ENCODE data around the gene ALG14. TPM values are rescaled to one million over a fixed set of nuclear protein-coding genes. Genes with fewer than 3 reads are reported as not detected.

Gene ALG14
- total RNA-seq, 1 donor from 2014 or later, result 0.92 TPM

GRCh38 chr1:94927405-94928175 lies 145.2 kb downstream of the ALG14 start:
- TF ChIP-seq CTCF (IDR thresholded peaks at IDR 0.05; ENCODE audit: insufficient read depth, low read length, poor library complexity, severe bottlenecking), result no peak
- H3K4me3 ChIP-seq (ENCODE audit: low read depth, low read length), result peak overlapping the region; percentile 95
- H3K36me3 ChIP-seq (ENCODE audit: control insufficient read depth, insufficient read depth, low read length), result no peaks in the 10 kb centered on the region
- H3K27me3 ChIP-seq (ENCODE audit: control insufficient read depth, insufficient read depth, low read length), result no peaks in the 10 kb centered on the region
- no peak for DNase-seq (ENCODE audit: low read depth)

- no peak for DNase-seq (ENCODE audit: low read depth)
- no peaks in the 10 kb centered on the region for H3K36me3 ChIP-seq (ENCODE audit: control insufficient read depth, insufficient read depth, low read length)
- no peaks in the 10 kb centered on the region for H3K27me3 ChIP-seq (ENCODE audit: control insufficient read depth, insufficient read depth, low read length)
- peak within 1 kb of the TSS; percentile 95 for H3K4me3 ChIP-seq (ENCODE audit: low read depth, low read length)
- peak; percentile 20 for TF ChIP-seq CTCF (IDR thresholded peaks at IDR 0.05; ENCODE audit: insufficient read depth, low read length, poor library complexity, severe bottlenecking)
Measured at GRCh38 chr1:94926915-94927404, 145.8 kb downstream of the ALG14 start, which contains the start of gene CNN3. TSS of gene CNN3 (minus strand) at chr1:94927110. CDS start at chr1:94926894, 216 bp downstream.

GRCh38 chr1:94926126-94926914 lies 146.4 kb downstream of the ALG14 start:
- DNase-seq (ENCODE audit: low read depth), result no peak
- no peak for TF ChIP-seq CTCF (IDR thresholded peaks at IDR 0.05; ENCODE audit: insufficient read depth, low read length, poor library complexity, severe bottlenecking)
- H3K27me3 ChIP-seq (ENCODE audit: control insufficient read depth, insufficient read depth, low read length), result no peaks in the 10 kb centered on the region
- H3K4me3 ChIP-seq (ENCODE audit: low read depth, low read length), result peak overlapping the region; percentile 95
- H3K36me3 ChIP-seq (ENCODE audit: control insufficient read depth, insufficient read depth, low read length), result no peaks in the 10 kb centered on the region

- Histone ChIP-seq H3K27me3 (ENCODE audit: control insufficient read depth, insufficient read depth, low read length) (no peaks in the 10 kb centered on the region), H3K36me3 (ENCODE audit: control insufficient read depth, insufficient read depth, low read length) (no peaks in the 10 kb centered on the region), H3K4me3 (ENCODE audit: low read depth, low read length) (peak overlapping the region; percentile 95)
- TF ChIP-seq CTCF (IDR thresholded peaks at IDR 0.05; ENCODE audit: insufficient read depth, low read length, poor library complexity, severe bottlenecking), result no peak
- DNase-seq (ENCODE audit: low read depth), result peak; percentile 84
Measured at GRCh38 chr1:94925561-94926125, 147.1 kb downstream of the ALG14 start.

GRCh38 chr1:94925004-94925403 lies 147.7 kb downstream of the ALG14 start:
- TF ChIP-seq CTCF (IDR thresholded peaks at IDR 0.05; ENCODE audit: insufficient read depth, low read length, poor library complexity, severe bottlenecking), result no peak
- H3K36me3 ChIP-seq (ENCODE audit: control insufficient read depth, insufficient read depth, low read length), result no peaks in the 10 kb centered on the region
- H3K27me3 ChIP-seq (ENCODE audit: control insufficient read depth, insufficient read depth, low read length), result no peaks in the 10 kb centered on the region
- H3K4me3 ChIP-seq (ENCODE audit: low read depth, low read length), result peak overlapping the region; percentile 95
- DNase-seq (ENCODE audit: low read depth), result no peak

Other genes with a start within 250 kb of the ALG14 start
- gene CNN3, start 145.8 kb downstream of the ALG14 start, total RNA-seq, result 223 and 226 TPM in 2 replicates
- 3.0 and 4.0 TPM in 2 replicates for gene TLCD4, start 44.4 kb upstream of the ALG14 start, total RNA-seq
- 12.1 and 12.3 TPM in 2 replicates for gene RWDD3, start 161.3 kb upstream of the ALG14 start, total RNA-seq

Data from kidney epithelial cell (primary cell).